ENCODE results near the gene SH2D3A. TPM values are rescaled to one million over a fixed set of nuclear protein-coding genes. Genes with fewer than 3 reads are reported as not detected.
A peak's percentile ranks its signal among the peaks of the same experiment; 100 is the strongest.

The SH2D3A gene
- not detected in 2 replicates for total RNA-seq (2012; rRNA removed)

DNA sequence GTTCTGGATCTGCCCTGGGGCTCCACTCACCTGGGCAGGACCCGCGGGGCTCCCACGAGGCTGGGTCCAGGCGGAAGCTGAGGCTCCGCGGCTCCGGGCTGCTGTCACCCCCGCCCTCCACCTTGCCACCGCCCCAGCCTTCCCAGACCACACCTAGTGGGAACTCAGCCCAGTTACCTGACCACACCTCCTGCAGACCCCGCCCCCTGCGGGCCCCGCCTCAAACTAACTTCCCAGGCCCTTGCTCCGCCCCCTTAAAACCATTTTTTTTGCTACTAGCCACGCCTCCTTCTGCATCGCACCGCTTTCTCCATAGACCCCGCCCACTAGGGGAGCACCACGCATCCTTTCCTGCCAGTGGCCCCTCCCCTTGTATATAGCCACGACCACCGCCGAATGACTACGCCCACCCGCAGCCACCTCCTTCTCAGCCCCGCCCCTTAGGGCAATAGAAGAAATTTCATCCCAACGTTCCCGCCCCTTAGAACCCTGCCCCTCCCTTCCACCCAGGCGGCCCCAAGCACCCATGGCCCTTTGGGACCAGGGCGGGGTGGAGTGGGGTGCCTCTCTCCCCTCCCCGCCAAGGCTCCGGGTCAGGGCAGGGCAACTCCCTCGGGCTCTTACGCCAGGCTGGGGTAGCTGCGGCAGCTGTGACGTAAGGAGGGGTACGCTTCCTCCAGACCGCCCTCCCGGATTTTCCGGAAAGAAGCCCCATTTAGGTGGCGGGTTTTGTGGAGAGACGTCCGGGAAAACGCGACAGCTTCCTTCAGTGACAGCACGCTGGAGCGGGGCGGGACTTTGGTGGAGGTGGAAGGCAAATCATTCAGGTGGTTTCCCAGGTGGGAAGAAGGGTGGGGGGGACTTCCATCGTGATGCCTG, at the start of gene SH2D3A:
Gene SH2D3A, minus strand, starts transcription at position 79 of the 879 bp plus-strand sequence. CDS start 3,687 bp downstream, outside the sequence.
- Histone ChIP-seq H3K9me3 (replicated peaks; ENCODE audit: low read length) (no peaks in the 10 kb centered on the region), H3K27me3 (ENCODE audit: control insufficient read depth, insufficient read depth, low read length) (peaks cover 22% of the 10 kb centered on the region), H3K36me3 (ENCODE audit: insufficient read depth, low read length) (no peaks in the 10 kb centered on the region), H3K4me3 (ENCODE audit: low read length) (no peak within 1 kb of the TSS), H3K4me2 (ENCODE audit: low read length) (peak within 1 kb of the TSS; percentile 25), H3K9ac (ENCODE audit: low read depth, low read length) (no peak within 1 kb of the TSS), H3K4me1 (ENCODE audit: control insufficient read depth, insufficient read depth, low read length) (peaks cover 5% of the 10 kb centered on the region)

DNA sequence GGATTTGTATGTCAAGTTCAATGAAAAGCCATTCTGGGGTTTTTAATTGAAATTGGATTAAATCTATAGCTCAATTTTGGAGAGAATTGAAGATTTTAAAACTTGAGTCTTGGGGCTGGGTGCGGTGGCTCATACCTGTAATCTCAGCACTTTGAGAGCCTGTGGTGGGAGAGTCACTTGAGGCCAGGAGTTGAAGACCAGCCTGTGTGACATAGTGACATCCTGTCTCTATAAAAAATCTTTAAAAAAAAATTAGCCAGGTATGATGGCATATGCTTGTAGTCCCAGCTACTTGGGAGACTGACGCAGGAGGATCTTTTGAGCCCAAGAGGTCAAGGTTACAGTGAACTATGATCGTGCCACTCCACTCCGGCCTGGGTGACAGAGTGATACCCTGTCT, 46.4 kb upstream of the SH2D3A start:
- Histone ChIP-seq H3K9me3 (replicated peaks; ENCODE audit: low read length) (peaks cover 5% of the 10 kb centered on the region), H3K36me3 (ENCODE audit: insufficient read depth, low read length) (no peaks in the 10 kb centered on the region), H3K4me2 (ENCODE audit: low read length) (no peak overlapping the region), H3K9ac (ENCODE audit: low read depth, low read length) (no peak overlapping the region), H3K4me3 (ENCODE audit: low read length) (no peak overlapping the region), H3K4me1 (ENCODE audit: control insufficient read depth, insufficient read depth, low read length) (no peaks in the 10 kb centered on the region), H3K27me3 (ENCODE audit: control insufficient read depth, insufficient read depth, low read length) (no peaks in the 10 kb centered on the region)

DNA sequence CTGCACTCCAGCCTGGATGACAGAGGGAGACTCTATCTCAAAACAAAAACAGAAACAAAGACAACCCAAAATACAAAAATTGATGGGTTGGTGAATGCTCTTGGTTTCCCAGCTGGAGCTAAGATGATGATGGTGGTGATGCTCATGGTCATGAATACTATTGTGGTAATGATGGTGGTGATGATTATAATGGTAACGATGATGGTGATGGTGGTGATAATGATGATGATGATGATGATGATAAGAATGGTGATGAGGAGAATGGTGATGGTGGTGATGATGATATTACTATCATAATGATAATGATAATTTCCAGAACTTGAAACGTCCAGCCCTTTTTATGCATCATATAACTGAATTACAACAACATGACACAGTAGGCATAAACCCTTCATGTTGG, 45.4 kb upstream of the SH2D3A start:
- H3K4me2 ChIP-seq (ENCODE audit: low read length): no peak overlapping the region
- H3K9me3 ChIP-seq (replicated peaks; ENCODE audit: low read length): peaks cover 4% of the 10 kb centered on the region
- H3K4me3 ChIP-seq (ENCODE audit: low read length): no peak overlapping the region
- no peaks in the 10 kb centered on the region for H3K36me3 ChIP-seq (ENCODE audit: insufficient read depth, low read length)
- H3K4me1 ChIP-seq (ENCODE audit: control insufficient read depth, insufficient read depth, low read length): no peaks in the 10 kb centered on the region
- H3K9ac ChIP-seq (ENCODE audit: low read depth, low read length): no peak overlapping the region
- H3K27me3 ChIP-seq (ENCODE audit: control insufficient read depth, insufficient read depth, low read length): no peaks in the 10 kb centered on the region

DNA sequence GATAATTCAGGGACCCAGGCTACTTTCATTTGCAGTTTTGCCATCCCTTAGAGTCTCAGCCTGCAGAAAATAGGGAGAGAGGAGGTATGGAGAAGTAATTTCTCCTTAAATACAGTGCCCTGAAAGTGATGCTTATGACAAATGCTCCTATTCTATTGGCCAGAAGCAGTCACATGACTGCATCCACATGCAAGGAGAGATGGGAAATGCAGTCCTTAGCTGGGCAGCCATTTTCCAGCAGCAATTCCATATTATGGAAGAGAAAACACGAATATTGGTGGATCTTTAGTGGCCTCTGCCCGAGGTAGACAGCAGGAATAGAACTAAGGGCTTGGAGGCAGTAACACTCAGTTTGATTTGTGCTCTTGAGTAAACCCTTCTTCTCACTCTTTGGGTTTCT, 44.7 kb upstream of the SH2D3A start:
- no peaks in the 10 kb centered on the region for H3K27me3 ChIP-seq (ENCODE audit: control insufficient read depth, insufficient read depth, low read length)
- H3K36me3 ChIP-seq (ENCODE audit: insufficient read depth, low read length): no peaks in the 10 kb centered on the region
- no peak overlapping the region for H3K9ac ChIP-seq (ENCODE audit: low read depth, low read length)
- H3K4me3 ChIP-seq (ENCODE audit: low read length): no peak overlapping the region
- no peaks in the 10 kb centered on the region for H3K4me1 ChIP-seq (ENCODE audit: control insufficient read depth, insufficient read depth, low read length)
- peaks cover 4% of the 10 kb centered on the region for H3K9me3 ChIP-seq (replicated peaks; ENCODE audit: low read length)
- no peak overlapping the region for H3K4me2 ChIP-seq (ENCODE audit: low read length)

DNA sequence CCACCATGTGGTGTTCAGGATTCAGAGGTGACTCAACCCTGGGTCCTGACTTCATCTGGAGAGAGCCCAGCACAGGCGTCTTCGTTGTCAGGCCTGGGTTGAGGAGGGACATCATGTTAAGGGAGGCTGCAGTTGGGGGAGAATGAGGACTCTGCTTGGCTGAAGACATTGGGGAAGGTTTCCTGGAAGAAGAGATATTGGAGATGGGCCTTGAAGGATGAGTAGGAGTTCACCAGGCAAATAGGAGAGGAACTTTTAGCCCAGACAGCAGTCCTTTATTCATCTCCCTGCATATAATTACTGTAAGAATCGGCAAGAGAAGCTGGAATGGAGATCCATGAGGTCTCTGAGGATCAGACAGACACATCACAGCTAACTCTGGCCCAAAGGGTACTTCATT, 44.1 kb upstream of the SH2D3A start:
- no peak overlapping the region for H3K4me3 ChIP-seq (ENCODE audit: low read length)
- H3K27me3 ChIP-seq (ENCODE audit: control insufficient read depth, insufficient read depth, low read length): no peaks in the 10 kb centered on the region
- no peak overlapping the region for H3K4me2 ChIP-seq (ENCODE audit: low read length)
- no peaks in the 10 kb centered on the region for H3K36me3 ChIP-seq (ENCODE audit: insufficient read depth, low read length)
- H3K9me3 ChIP-seq (replicated peaks; ENCODE audit: low read length): peaks cover 4% of the 10 kb centered on the region
- no peak overlapping the region for H3K9ac ChIP-seq (ENCODE audit: low read depth, low read length)
- no peaks in the 10 kb centered on the region for H3K4me1 ChIP-seq (ENCODE audit: control insufficient read depth, insufficient read depth, low read length)

DNA sequence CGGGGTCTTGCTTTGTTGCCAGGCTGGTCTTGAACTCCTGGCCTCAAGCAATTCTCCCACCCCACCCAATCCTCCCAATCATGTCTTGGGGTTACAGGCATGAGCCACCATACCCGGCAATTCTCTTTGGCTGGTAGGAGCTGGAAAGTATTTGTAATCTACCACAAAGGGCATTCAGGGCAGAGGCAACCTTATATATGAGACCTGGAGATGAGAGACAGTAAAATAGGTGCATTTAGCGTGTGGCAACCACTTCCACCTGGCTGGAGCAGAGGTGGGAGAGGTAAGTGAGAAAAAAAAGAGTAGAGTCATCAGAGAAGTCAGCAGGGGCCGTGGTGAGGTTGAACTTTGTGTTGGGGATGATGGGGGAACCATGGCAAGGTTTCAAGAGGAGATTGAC, 42.0 kb upstream of the SH2D3A start:
- no peaks in the 10 kb centered on the region for H3K27me3 ChIP-seq (ENCODE audit: control insufficient read depth, insufficient read depth, low read length)
- H3K4me1 ChIP-seq (ENCODE audit: control insufficient read depth, insufficient read depth, low read length): no peaks in the 10 kb centered on the region
- H3K4me3 ChIP-seq (ENCODE audit: low read length): no peak overlapping the region

DNA sequence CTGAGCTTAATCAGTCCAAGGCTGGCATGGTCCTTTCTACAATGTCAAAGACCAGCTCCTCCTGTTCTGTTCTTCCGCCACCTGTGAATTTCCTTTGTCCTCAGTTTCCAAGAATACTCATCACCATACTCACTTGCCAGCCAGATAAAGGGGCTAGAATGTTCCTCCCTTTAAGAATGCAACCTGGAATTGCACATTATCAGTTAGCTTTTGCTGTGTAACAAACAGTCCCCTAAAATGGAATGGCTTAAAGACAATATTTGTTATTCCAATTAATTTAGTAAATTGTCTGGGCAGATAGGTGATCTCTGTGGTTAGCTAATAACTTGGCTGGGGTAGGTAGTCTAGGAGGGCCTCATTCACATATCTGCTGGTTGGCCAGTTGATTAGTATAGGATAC, 41.3 kb upstream of the SH2D3A start:
- Histone ChIP-seq H3K27me3 (ENCODE audit: control insufficient read depth, insufficient read depth, low read length) (no peaks in the 10 kb centered on the region), H3K36me3 (ENCODE audit: insufficient read depth, low read length) (no peaks in the 10 kb centered on the region), H3K4me3 (ENCODE audit: low read length) (no peak overlapping the region), H3K9me3 (replicated peaks; ENCODE audit: low read length) (peaks cover 4% of the 10 kb centered on the region), H3K9ac (ENCODE audit: low read depth, low read length) (no peak overlapping the region), H3K4me2 (ENCODE audit: low read length) (no peak overlapping the region), H3K4me1 (ENCODE audit: control insufficient read depth, insufficient read depth, low read length) (no peaks in the 10 kb centered on the region)

More for the DNA sequence above, 42.0 kb upstream of the SH2D3A start:
- no peak overlapping the region for H3K4me2 ChIP-seq (ENCODE audit: low read length)
- H3K9me3 ChIP-seq (replicated peaks; ENCODE audit: low read length): peaks cover 4% of the 10 kb centered on the region
- no peak overlapping the region for H3K9ac ChIP-seq (ENCODE audit: low read depth, low read length)
- H3K36me3 ChIP-seq (ENCODE audit: insufficient read depth, low read length): no peaks in the 10 kb centered on the region

DNA sequence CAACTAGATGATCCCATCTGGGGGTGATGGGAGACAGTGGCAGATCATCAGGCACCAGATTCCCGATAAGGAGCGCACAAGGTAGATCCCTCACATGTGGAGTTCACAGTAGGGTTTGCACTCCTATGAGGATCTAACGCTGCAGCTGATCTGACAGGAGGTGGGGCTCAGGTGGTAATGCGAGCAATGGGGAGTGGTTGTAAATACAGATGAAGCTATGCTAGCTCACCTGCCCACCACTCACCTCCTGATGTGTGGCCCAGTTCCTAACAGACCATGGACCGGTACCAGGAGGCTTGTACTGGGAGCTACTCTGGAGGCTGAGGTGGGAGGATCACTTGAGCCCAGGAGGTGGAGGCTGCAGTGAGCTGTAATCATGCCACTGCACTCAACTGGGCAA, 40.1 kb upstream of the SH2D3A start:
- Histone ChIP-seq H3K27me3 (ENCODE audit: control insufficient read depth, insufficient read depth, low read length) (no peaks in the 10 kb centered on the region), H3K36me3 (ENCODE audit: insufficient read depth, low read length) (no peaks in the 10 kb centered on the region), H3K4me3 (ENCODE audit: low read length) (no peak overlapping the region), H3K9ac (ENCODE audit: low read depth, low read length) (no peak overlapping the region), H3K4me1 (ENCODE audit: control insufficient read depth, insufficient read depth, low read length) (no peaks in the 10 kb centered on the region), H3K4me2 (ENCODE audit: low read length) (no peak overlapping the region), H3K9me3 (replicated peaks; ENCODE audit: low read length) (peaks cover 4% of the 10 kb centered on the region)

DNA sequence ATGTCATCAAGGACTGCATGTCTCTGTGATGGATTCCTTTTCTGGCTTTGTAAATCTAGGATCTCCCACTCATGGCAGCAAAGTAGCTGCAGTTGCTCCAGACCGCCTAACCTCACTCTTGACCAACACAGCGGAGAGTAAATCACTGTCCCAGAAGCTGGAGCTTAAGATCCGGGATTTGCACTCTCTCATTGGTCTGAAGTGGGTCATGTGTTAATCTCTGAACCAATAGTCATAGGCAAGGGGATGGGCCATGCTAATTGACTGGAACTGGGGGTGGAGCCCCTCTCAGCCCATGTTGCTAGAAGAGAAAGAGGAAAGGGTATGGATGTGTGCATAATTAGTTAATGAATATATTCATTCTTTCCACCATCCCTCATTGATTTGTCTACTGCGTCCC, 39.3 kb upstream of the SH2D3A start:
- H3K36me3 ChIP-seq (ENCODE audit: insufficient read depth, low read length): no peaks in the 10 kb centered on the region
- H3K9ac ChIP-seq (ENCODE audit: low read depth, low read length): no peak overlapping the region
- H3K4me1 ChIP-seq (ENCODE audit: control insufficient read depth, insufficient read depth, low read length): no peaks in the 10 kb centered on the region
- no peak overlapping the region for H3K4me3 ChIP-seq (ENCODE audit: low read length)
- H3K27me3 ChIP-seq (ENCODE audit: control insufficient read depth, insufficient read depth, low read length): no peaks in the 10 kb centered on the region
- H3K9me3 ChIP-seq (replicated peaks; ENCODE audit: low read length): peaks cover 4% of the 10 kb centered on the region
- H3K4me2 ChIP-seq (ENCODE audit: low read length): no peak overlapping the region

DNA sequence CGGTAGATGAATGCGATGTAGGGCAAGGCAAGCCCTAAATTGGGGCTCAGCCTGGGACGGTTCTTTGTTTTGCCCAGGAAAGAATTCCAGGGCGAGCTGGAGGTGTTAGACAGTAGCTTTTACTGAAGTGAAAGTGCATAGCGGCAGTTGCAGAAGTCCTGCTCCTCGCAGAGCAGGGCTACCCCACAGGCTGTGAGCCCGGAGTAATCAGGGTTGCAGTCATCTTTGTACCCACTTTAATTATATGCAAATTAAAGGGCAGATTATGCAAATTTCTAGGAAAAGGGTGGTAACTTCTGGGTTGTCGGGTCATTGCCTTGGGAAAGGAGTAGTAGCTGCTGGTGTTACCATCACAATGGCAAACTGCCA, 35.8 kb upstream of the SH2D3A start:
- Histone ChIP-seq H3K4me1 (ENCODE audit: control insufficient read depth, insufficient read depth, low read length) (peaks cover 3% of the 10 kb centered on the region), H3K4me2 (ENCODE audit: low read length) (no peak overlapping the region), H3K9me3 (replicated peaks; ENCODE audit: low read length) (no peaks in the 10 kb centered on the region), H3K36me3 (ENCODE audit: insufficient read depth, low read length) (no peaks in the 10 kb centered on the region), H3K4me3 (ENCODE audit: low read length) (no peak overlapping the region), H3K27me3 (ENCODE audit: control insufficient read depth, insufficient read depth, low read length) (no peaks in the 10 kb centered on the region), H3K9ac (ENCODE audit: low read depth, low read length) (no peak overlapping the region)

DNA sequence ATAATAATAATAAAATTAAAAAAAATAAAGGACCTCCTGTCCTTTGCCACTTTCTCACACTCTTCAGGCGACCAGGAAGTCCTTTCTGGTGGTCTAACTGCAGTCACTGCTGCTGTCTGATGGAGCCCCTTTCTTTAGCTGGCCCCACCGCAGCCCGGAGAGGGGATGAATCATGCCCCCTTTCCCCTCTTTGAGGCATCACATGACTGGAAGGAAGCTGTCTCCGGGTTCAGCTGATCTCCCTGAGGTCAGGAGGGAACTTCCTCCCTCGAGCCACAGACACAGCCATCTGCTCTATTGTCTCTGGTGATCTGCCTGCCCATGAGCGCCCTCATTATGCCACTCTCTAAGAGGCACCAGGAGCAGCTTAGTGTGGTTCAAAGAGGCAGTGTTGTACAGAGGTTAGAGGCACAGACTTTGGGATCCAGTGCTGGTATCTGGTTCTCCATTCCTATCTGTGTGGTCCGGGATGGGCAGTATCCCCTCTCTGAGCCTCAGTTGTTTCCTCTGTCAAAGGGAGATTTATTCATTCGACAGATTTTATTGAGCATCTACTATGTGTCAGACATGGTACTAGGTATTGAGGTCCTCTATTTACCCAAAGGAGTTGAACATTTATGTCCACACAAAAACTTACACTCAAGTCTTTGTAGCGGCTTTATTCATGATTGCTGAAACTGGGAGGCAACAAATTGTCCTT, 35.3 kb upstream of the SH2D3A start:
- H3K9ac ChIP-seq (ENCODE audit: low read depth, low read length): no peak overlapping the region

More for the DNA sequence above, 35.3 kb upstream of the SH2D3A start:
- no peaks in the 10 kb centered on the region for H3K9me3 ChIP-seq (replicated peaks; ENCODE audit: low read length)
- peaks cover 3% of the 10 kb centered on the region for H3K4me1 ChIP-seq (ENCODE audit: control insufficient read depth, insufficient read depth, low read length)
- H3K36me3 ChIP-seq (ENCODE audit: insufficient read depth, low read length): no peaks in the 10 kb centered on the region
- H3K4me2 ChIP-seq (ENCODE audit: low read length): no peak overlapping the region
- H3K4me3 ChIP-seq (ENCODE audit: low read length): no peak overlapping the region
- H3K27me3 ChIP-seq (ENCODE audit: control insufficient read depth, insufficient read depth, low read length): no peaks in the 10 kb centered on the region

All from skeletal muscle satellite cell (primary cell).